NK-92 treated with Interleukin-12 subunit alpha and Interleukin-12 subunit beta, amount 100 ng/mL, for 24 hours (cell line): ENCODE results near the gene PDSS2.
"Not testable (repeated sequence)": the region's sequence is repeated elsewhere in the genome, so short reads cannot be mapped to it uniquely, and the experiment has no call there.

ENCODE experiments used
- DNase-seq: peaks from one replicate; lab custom pipeline; 2025; lab: John Stamatoyannopoulos, UW

PDSS2 gene

DNA sequence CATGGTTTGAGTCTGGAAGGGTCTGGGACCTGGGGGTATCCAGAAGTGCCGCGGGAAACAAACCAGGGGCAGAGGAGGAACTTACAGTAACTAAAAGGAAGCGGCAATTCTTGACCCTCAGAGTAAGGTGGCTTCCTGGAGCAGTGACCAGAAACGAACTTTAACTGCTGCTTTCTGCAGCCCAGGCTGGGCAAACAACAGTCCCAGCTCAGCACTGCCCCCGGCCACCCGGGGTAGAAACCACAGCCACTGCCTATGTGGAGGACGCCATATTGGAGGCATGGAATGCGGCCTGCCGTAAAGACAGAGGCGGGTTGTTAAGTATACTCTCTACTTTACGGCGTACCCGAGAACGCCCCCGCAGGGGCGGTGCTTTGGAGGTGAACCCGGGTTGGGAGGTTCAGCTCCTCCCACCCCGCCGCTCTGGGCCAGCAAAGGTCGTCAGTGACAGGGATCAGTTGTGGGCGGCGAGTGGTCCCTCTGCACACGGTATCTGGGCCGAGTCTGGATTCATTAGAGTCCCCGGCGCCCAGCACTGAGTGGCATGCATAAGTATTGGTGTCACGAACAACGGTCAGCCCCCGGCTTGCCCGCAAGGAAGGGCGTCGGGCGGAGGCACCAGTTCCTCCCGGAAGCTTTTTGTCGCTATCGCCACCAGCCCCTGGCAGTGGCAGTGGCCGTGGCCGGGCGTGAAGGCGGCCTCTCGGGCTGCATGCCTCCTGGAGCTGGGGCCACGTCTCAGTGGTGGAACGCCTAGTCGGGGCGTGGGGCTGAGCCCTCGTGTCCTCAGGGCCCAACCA is at the start of gene PDSS2:
TSS of gene PDSS2 (minus strand) at position 282 of the 800 bp plus-strand sequence. CDS start at position 3, 279 bp downstream.
- peak; percentile 97 for DNase-seq

DNA sequence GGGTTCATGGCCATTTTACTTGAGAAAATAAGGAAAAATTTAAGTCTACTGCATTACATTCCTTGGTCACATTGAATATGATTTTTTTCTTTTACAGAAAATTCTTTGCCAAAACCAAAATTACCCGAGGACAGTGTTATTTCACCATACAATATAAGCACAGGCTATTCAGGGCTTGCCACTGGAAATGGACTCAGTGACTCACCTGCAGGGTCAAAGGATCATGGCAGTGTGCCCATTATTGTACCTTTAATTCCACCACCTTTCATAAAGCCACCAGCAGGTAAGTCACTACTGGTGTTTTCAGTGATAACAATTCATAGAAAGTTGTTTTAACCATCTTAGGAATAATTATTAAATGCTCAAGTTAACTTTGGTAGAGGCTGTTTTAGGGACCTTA is 46.8 kb upstream of the PDSS2 start:
- DNase-seq: no peak

DNA sequence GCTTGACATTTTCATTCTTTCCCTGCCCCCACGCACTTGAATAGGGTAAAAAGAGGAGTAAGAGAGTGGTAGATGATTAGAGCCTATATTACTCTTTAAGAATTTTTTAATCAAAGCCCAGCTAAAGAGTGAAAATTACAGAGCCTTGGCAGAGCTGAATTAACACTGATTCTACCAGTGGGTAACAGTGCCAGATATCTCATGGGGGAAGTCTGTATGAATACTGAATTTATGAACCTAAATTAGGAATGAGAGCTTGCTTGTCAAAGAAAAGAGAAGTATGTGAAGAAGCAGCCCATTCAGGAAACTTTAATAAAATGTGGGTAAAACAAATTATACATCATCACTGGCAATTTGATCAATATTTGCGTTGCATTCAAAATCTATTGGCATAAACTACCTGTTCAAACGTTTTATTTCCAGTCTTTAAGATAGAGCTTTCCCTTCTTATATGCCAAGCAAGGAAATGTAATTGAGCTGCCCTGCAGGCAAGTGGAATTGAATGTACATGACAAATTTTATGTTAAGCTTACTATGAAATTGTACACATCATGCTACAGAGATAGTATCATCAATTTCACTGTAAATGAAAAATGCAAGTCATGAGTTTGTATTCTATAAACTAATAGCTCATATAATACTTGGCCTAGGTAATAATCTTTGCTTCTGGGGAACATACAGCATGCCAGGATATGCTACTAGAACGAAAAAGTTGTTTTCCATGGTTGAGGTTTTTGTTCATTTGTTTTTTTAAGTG is 45.1 kb upstream of the PDSS2 start:
- DNase-seq: no peak

- no peak for DNase-seq
Observed at GRCh38 chr6:107496892-107497684, 37.7 kb upstream of the PDSS2 start.

DNA sequence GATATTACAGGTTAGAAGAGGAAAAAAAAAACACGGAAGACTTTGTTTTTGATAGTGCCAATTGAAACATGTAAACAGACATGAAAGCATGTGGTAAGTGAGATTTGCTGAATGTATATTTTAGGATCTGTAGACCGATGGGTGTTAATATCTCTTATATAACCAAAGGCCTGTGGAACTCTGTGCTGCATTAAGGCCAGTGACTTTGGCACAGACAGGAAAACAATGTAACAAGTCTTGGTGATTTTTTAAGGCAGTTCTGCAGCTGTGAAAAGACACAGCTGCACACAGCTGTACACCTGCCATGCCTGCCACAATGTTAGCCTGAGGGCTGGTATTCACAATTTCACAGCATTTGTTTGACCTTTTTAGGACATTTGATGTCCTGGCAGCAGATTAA is 36.6 kb upstream of the PDSS2 start:
- no peak for DNase-seq

DNA sequence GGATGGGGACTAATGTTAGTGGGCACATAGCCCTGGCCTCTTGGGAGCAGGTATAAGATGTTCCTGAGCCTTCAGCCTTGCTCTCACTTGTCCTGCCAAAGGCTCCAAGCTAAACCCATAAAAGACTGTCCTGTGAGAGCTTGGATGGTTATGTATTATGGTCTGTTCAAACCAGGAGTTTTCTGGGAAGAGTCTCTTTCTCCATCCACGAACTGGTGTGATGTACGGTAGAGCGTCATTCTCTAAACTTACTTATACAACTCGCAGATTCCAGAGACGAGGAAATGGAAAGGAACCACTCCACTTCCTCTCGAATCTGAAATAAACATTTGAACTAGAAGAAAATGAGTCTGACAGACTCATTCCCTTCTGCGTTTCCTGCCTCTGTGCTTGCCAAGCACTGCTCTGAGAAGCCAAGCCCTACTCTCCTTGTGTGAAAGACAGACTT is 35.9 kb upstream of the PDSS2 start:
- DNase-seq: no peak

GRCh38 chr6:107493158-107494057 is 34.0 kb upstream of the PDSS2 start:
- no peak for DNase-seq

- DNase-seq: no peak
Observed at GRCh38 chr6:107491760-107492660, 32.6 kb upstream of the PDSS2 start.

- DNase-seq: no peak
Observed at GRCh38 chr6:107491138-107491609, 31.8 kb upstream of the PDSS2 start.

GRCh38 chr6:107490566-107491137 is 31.3 kb upstream of the PDSS2 start:
- DNase-seq: no peak

GRCh38 chr6:107489636-107490565 is 30.5 kb upstream of the PDSS2 start, which contains the start of gene SOBP:
SOBP (plus strand) TSS chr6:107490117; CDS start chr6:107490617, 500 bp downstream.
- peak; percentile 56 for DNase-seq

DNA sequence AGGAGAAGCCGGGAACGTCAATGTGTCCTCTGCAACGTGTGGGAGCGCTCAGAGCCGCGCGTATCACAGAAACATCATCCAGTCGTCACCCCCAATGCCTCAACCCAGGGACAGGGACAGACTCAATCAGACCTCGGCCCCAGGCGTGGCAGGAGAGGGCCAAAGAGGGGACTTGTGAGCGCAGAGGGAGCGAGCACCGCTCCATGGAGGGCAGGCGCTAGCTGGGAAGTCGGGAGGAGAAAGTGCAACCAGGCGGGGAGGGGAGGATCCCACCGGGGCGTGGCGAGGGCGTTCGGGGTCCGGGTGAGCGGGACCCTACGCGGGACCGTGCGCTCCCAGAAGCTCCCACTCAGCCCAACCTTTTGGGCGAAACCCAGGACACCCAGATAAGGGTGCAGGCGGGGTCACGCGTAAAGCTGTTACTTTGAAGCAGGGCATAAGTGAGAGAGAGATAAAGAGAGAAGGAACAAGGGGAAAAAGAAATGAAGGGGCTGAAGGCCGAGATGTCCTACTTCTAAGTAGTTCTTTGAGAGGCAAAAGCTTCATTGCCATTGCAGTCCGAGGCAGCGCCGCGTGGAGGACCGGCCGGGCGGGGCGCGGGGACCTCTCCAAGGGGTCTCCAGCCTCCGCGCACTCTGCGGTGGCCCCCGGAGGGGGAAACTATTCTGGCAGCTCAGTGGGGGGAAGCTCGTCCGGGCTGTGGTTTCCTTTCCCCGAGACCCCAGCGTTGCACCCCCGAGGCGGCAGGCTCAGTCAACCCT is 29.7 kb upstream of the PDSS2 start:
- DNase-seq: no peak

DNA sequence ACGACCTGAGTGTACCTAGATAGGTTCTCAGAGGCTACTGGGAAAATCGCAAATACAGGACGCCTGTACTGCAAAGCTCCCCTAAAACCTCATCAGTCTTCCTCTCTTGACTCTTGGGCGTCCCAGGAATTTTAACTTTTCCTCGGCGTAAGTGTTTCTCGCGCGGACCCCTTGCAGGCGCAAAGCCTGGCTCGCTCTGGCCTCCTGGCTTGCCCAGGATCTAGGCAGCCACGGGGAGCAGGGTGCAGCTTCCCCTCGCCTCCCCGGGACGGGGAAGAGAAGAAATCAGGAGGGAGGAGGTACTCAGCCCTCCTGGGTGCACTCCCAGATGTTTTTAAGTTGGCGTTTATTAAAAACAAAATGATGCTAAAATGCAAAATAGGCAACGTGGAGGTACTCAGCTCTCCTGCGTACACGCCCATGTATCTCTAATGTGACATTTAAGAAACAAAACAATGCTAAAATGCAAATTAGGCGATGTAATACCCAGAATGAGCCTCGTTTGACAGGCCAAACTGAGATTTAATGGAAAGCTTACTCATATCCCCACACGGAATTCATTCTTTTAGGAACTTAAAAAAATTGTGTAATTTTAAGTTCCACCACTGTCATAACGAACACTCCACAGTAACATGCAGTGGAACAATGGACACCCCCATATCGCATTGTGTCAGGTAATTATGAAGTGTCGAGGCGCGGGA is 29.0 kb upstream of the PDSS2 start:
- no peak for DNase-seq

DNA sequence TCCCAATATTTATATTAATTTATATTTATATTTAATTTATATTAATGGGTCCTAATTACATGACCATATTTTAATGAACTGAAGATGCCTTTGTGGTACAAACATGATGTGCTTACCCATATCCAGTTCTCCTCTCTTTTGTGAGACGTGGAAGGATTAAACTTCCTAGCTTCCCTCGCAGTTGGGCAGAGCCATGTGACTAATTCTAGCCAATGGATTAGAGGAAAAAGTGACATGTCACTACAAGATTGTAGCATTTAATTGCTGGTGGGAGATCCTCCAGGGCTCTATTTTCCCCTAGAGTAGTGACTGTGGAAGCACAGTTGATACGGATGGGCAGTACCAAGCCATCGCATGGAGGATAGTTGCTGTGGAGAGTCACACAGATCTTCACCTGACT is 25.8 kb upstream of the PDSS2 start:
- no peak for DNase-seq

DNA sequence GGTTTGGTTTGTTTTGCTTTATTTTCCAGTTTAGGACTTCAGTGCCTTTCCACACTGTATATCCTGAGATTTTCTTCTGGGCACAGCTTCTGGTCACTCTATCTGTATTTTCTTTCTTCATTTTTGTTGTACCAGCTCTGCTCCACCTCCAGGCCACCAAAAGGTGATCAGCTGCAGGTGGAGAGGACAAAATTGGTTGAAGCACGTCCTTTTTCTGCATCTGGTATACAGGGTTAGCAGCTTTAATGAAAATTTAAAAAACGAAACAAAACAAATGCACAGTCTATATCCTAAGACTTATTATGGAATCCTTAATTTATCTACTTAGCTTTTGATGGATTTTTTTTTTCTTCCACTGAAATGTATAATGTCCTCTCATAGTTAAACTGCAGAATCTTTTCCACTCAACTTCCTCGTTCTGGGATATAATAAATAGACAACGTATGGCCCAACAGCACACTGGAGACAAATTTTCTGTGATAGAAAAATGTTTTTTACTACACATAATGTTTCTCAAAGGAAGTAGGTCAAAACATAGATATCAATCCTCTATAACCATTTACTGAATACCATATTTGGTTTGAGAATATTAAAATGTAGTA is 19.8 kb upstream of the PDSS2 start:
- no peak for DNase-seq

DNA sequence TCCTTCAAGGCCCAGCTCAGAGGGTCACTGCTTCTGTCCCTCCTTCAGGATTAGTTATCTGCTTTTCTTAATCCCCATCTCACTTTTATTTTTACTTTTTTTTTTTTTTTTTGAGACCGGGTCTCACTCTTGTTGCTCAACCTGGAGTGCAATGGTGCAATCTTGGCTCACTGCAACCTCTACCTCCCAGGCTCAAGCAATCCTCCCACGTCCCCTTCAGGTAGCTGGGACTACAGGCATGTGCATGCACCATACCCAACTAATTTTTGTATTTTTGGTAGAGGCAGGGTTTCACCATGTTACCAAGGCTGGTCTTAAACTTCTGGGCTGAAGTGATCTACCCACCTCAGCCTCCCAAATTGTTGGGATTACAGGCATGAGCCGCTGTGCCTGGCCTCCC is 16.5 kb upstream of the PDSS2 start:
- not testable (repeated sequence) for DNase-seq

GRCh38 chr6:107475360-107475759 is 16.0 kb upstream of the PDSS2 start:
- DNase-seq: not testable (repeated sequence)
